Measurements from ENCODE around the gene KRTAP10-6.
"Not testable (repeated sequence)": the region's sequence is repeated elsewhere in the genome, so short reads cannot be mapped to it uniquely, and the experiment has no call there.

Gene KRTAP10-6

GRCh38 chr21:44599264-44600029 is 7.1 kb upstream of the KRTAP10-6 start:
- no peak overlapping the region for H3K4me3 ChIP-seq (ENCODE audit: low read length)
- TF ChIP-seq CTCF (conservative IDR thresholded peaks at IDR 0.05; ENCODE audit: low read length) = no peak
- DNase-seq (ENCODE audit: low read depth) = no peak

GRCh38 chr21:44598061-44598460 is 5.8 kb upstream of the KRTAP10-6 start:
- TF ChIP-seq CTCF (conservative IDR thresholded peaks at IDR 0.05; ENCODE audit: low read length) = no peak
- no peak overlapping the region for H3K4me3 ChIP-seq (ENCODE audit: low read length)
- DNase-seq (ENCODE audit: low read depth) = no peak

- TF ChIP-seq CTCF (conservative IDR thresholded peaks at IDR 0.05; ENCODE audit: low read length) = no peak
- no peak overlapping the region for H3K4me3 ChIP-seq (ENCODE audit: low read length)
- DNase-seq (ENCODE audit: low read depth) = peak; percentile 23
These were observed 3.9 kb upstream of the KRTAP10-6 start for GRCh38 chr21:44596068-44596725.

GRCh38 chr21:44595524-44595923 is 3.2 kb upstream of the KRTAP10-6 start:
- no peak overlapping the region for H3K4me3 ChIP-seq (ENCODE audit: low read length)
- no peak for DNase-seq (ENCODE audit: low read depth)
- no peak for TF ChIP-seq CTCF (conservative IDR thresholded peaks at IDR 0.05; ENCODE audit: low read length)

GRCh38 chr21:44594406-44594916 is 2.2 kb upstream of the KRTAP10-6 start:
- no peak for DNase-seq (ENCODE audit: low read depth)
- H3K4me3 ChIP-seq (ENCODE audit: low read length) = no peak overlapping the region
- no peak for TF ChIP-seq CTCF (conservative IDR thresholded peaks at IDR 0.05; ENCODE audit: low read length)

- no peak overlapping the region for H3K4me3 ChIP-seq (ENCODE audit: low read length)
- no peak for TF ChIP-seq CTCF (conservative IDR thresholded peaks at IDR 0.05; ENCODE audit: low read length)
- peak; percentile 4 for DNase-seq (ENCODE audit: low read depth)
These were observed 1.5 kb upstream of the KRTAP10-6 start for GRCh38 chr21:44593598-44594405.

GRCh38 chr21:44591801-44592130 is 539 bp downstream of the KRTAP10-6 start:
- H3K4me3 ChIP-seq (ENCODE audit: low read length); DNase-seq (ENCODE audit: low read depth): not testable (repeated sequence)

- DNase-seq (ENCODE audit: low read depth); H3K4me3 ChIP-seq (ENCODE audit: low read length): not testable (repeated sequence)
These were observed 1.2 kb downstream of the KRTAP10-6 start for GRCh38 chr21:44590897-44591800.

Data from AG10803 (cell line).